ENCODE measurements around the gene PLA1A.

- TF ChIP-seq CTCF (conservative IDR thresholded peaks at IDR 0.05; ENCODE audit: low read length), result no peak
- no peak for TF ChIP-seq EZH2phosphoT487 (IDR thresholded peaks at IDR 0.05; ENCODE audit: borderline replicate concordance)
Observed at GRCh38 chr3:119598410-119599098, 869 bp downstream of the PLA1A start.

Data from Loucy (cell line).